Measurements from ENCODE around the gene NOVA2. TPM values are rescaled to one million over a fixed set of nuclear protein-coding genes. Genes with fewer than 3 reads are reported as not detected.
A peak's percentile ranks its signal among the peaks of the same experiment; 100 is the strongest.

Gene NOVA2
- total RNA-seq, 1 experiment from 2014 or later = 11.3 TPM

DNA sequence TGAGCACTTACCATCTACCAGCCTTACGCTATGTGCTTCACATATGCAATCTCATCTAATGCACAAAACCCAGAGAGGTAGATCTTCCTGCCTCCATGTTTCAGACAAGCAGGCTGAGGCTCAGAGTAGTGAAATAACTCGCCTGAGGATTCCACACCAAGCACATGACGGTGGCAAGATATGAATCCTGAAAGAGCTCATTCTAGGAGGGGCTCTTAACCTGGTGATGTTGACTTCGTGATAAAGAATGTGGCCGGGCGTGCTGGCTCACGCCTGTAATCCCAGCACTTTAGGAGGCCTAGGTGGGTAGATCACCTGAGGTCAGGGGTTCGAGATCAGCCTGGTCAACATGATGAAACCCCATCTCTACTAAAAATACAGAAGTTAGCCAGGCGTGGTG lies 5.0 kb downstream of the NOVA2 start:
- H3K9me3 Mint-ChIP-seq = no peaks in the 10 kb centered on the region
- H3K36me3 Mint-ChIP-seq = no peaks in the 10 kb centered on the region
- H3K27me3 Mint-ChIP-seq (ENCODE audit: low read depth) = peaks cover 72% of the 10 kb centered on the region
- H3K4me1 Mint-ChIP-seq = peaks cover 24% of the 10 kb centered on the region
- ATAC-seq = no peak
- ChIA-PET POLR2A (no interaction called here), CTCF (interaction anchor here (0.6 to 1.2 kb wide), 2 partner anchors 8 to 55 kb away, joined by 3 to 4 read pairs; no protein-coding TSS in a partner anchor)
- no peak for DNase-seq (ENCODE audit: low spot score)
- H3K4me3 Mint-ChIP-seq = no peak overlapping the region
- TF ChIP-seq, protein P1, sequence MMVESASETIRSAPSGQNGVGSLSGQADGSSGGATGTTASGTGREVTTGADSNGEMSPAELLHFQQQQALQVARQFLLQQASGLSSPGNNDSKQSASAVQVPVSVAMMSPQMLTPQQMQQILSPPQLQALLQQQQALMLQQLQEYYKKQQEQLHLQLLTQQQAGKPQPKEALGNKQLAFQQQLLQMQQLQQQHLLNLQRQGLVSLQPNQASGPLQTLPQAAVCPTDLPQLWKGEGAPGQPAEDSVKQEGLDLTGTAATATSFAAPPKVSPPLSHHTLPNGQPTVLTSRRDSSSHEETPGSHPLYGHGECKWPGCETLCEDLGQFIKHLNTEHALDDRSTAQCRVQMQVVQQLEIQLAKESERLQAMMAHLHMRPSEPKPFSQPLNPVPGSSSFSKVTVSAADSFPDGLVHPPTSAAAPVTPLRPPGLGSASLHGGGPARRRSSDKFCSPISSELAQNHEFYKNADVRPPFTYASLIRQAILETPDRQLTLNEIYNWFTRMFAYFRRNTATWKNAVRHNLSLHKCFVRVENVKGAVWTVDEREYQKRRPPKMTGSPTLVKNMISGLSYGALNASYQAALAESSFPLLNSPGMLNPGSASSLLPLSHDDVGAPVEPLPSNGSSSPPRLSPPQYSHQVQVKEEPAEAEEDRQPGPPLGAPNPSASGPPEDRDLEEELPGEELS (CRISPR knock-in tag; IDR thresholded peaks at IDR 0.05) = no peak
- TF ChIP-seq CBFB (CRISPR knock-in tag; IDR thresholded peaks at IDR 0.05; ENCODE audit: low read depth) (no peak), NFATC4 (CRISPR knock-in tag; IDR thresholded peaks at IDR 0.05) (no peak)
- no peak overlapping the region for H3K27ac Mint-ChIP-seq

DNA sequence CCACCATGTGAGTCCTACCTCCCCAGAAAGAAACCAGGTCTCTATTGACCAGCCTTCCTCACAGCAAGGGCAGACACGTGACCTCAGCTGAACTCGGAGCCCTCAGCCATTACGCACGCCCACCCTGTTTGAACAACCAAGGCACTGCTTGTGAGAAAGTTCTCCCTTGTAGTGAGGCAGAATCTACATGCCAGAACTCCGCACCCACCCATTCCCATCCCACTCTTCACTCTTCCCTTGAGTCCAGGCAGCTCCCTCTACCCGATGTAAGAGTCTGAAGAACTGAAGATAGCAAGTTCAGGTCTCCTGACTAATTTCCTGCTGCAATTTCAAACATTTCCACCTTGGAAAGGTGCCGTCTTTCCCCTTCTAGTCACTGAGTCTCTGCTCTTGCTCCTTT lies 6.4 kb downstream of the NOVA2 start:
- ATAC-seq (0 out of 2 replicates have a peak, but pooled peaks have one; percentile 28), DNase-seq (ENCODE audit: low spot score) (no peak)
- Mint-ChIP-seq H3K27me3 (ENCODE audit: low read depth) (peaks cover 79% of the 10 kb centered on the region), H3K4me3 (no peak overlapping the region), H3K36me3 (no peaks in the 10 kb centered on the region), H3K27ac (0 out of 2 replicates have a peak overlapping the region, but pooled peaks have one; percentile 26), H3K4me1 (peaks cover 19% of the 10 kb centered on the region), H3K9me3 (no peaks in the 10 kb centered on the region)
- CTCF ChIA-PET = interaction anchor here (0.8 kb wide), 1 partner anchor 34 kb away, joined by 3 read pairs; no protein-coding TSS in a partner anchor
- TF ChIP-seq, protein P2, sequence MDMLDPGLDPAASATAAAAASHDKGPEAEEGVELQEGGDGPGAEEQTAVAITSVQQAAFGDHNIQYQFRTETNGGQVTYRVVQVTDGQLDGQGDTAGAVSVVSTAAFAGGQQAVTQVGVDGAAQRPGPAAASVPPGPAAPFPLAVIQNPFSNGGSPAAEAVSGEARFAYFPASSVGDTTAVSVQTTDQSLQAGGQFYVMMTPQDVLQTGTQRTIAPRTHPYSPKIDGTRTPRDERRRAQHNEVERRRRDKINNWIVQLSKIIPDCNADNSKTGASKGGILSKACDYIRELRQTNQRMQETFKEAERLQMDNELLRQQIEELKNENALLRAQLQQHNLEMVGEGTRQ (CRISPR knock-in tag; IDR thresholded peaks at IDR 0.05) = peak; percentile 58
- TF ChIP-seq, protein P3, sequence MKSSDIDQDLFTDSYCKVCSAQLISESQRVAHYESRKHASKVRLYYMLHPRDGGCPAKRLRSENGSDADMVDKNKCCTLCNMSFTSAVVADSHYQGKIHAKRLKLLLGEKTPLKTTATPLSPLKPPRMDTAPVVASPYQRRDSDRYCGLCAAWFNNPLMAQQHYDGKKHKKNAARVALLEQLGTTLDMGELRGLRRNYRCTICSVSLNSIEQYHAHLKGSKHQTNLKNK (CRISPR knock-in tag; IDR thresholded peaks at IDR 0.05) = no peak
- POLR2A ChIA-PET = no interaction called here

DNA sequence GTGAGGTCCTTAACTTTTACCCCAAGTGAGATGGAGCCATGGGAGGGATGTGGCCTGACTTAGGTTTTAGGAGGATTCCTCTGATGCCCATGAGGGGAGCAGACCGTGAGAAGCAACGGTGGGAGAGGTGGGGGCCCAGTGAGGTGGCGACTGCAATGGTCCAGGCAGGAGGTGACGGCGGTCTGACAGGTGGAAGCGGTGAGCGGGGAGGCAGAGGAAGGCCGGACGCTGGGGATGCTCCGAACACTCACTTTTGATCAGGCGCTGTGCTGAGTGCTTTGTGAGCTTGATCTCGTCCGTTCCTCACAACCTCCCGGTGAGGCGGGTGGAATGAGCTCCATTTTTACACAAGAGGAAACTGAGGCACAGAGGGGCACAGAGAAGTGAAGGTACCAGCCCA lies 11.6 kb downstream of the NOVA2 start:
- Mint-ChIP-seq H3K27me3 (ENCODE audit: low read depth) (peaks cover 74% of the 10 kb centered on the region), H3K36me3 (peaks cover 6% of the 10 kb centered on the region; the same call in 1 of the 2 replicates), H3K4me3 (no peak overlapping the region), H3K27ac (no peak overlapping the region), H3K4me1 (peaks cover 14% of the 10 kb centered on the region), H3K9me3 (no peaks in the 10 kb centered on the region)
- CTCF ChIA-PET = interaction anchor here (2.0 to 2.6 kb wide), 2 partner anchors 10 to 60 kb away, joined by 20 to 21 read pairs; partner anchors contain the start of gene MYPOP
- no peak for ATAC-seq
- DNase-seq (ENCODE audit: low spot score) = no peak
- POLR2A ChIA-PET = no interaction called here
- TF ChIP-seq SOX15 (CRISPR knock-in tag; IDR thresholded peaks at IDR 0.05) = no peak
- TF ChIP-seq, protein P4, sequence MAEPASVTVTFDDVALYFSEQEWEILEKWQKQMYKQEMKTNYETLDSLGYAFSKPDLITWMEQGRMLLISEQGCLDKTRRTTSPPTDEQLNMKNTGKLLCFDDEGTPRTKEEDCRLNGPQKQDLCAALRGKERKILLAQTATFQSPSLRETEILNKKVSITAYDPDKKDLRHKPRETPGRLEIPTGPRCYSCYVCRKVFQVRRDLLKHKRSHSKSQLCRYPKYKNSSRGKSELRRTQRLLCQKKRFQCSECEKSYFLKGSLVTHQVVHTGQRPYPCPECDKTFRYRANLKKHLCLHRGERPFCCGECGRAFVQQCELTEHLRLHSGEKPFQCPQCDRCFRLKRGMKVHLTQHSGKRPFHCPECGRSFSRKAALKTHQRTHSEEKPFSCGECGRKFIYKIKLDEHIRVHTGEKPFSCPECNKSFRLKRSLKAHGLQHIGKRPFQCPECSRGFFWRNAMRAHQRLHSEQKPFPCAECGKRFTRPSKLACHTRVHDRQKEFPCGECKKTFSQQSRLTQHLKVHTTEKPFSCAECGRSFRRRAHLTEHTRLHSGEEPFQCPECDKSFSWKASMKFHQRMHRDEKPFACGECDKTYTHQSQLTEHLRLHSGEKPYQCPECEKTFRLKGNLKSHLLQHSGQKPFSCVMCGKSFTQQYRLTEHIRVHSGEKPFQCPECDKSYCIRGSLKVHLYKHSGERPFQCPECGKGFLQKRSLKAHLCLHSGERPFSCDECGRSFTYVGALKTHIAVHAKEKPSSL (CRISPR knock-in tag; conservative IDR thresholded peaks at IDR 0.05) = no peak

DNA sequence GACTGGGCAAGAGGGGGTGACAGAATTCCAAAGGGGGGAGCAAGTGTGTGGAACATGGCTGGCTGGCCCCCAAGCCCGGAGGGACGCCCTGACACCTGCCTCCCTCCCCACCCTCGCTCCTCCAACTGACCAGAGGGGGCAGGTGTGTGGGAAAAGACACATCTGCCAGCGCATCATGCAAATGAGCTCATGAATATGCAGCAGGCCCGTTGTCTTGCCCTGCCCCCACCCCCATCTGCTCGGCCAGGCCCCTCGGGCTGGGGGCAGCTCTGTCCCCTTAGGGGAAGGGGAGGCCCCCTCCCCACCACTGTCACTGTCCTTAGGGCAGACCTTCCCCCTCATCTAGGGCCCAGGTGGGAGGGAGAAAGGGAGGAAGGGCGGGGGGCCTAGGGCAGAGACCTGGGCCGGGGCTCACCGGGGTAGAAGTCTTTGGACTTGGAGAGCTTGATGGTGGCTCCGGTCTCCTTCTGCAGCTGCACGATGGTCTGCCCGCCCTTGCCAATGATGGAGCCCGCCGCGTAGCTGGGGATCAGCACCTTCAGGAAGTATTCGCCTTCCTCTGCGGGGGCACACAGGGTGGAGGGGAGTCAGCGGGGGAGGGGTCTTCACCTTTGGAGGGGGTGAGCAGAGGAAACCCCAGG lies 12.9 kb downstream of the NOVA2 start:
- DNase-seq (ENCODE audit: low spot score) (peak; percentile 82), ATAC-seq (peak; percentile 97)
- Mint-ChIP-seq H3K9me3 (no peaks in the 10 kb centered on the region), H3K4me3 (peak overlapping the region; percentile 14), H3K27ac (0 out of 2 replicates have a peak overlapping the region, but pooled peaks have one; percentile 6), H3K27me3 (ENCODE audit: low read depth) (peaks cover 78% of the 10 kb centered on the region), H3K4me1 (peaks cover 13% of the 10 kb centered on the region), H3K36me3 (peaks cover 6% of the 10 kb centered on the region; the same call in 1 of the 2 replicates)
- ChIA-PET POLR2A (interaction anchor here (0.9 to 1.3 kb wide), 5 partner anchors 8 to 56 kb away, joined by 3 to 9 read pairs (median 3); partner anchors contain the start of genes CCDC61 and NOVA2), CTCF (interaction anchor here (0.6 to 2.6 kb wide), 55 partner anchors 8 to 475 kb away, joined by 3 to 39 read pairs (median 5); partner anchors contain the start of genes CCDC61, DMWD, FOXA3 and IGFL2)
- TF ChIP-seq, protein P5, sequence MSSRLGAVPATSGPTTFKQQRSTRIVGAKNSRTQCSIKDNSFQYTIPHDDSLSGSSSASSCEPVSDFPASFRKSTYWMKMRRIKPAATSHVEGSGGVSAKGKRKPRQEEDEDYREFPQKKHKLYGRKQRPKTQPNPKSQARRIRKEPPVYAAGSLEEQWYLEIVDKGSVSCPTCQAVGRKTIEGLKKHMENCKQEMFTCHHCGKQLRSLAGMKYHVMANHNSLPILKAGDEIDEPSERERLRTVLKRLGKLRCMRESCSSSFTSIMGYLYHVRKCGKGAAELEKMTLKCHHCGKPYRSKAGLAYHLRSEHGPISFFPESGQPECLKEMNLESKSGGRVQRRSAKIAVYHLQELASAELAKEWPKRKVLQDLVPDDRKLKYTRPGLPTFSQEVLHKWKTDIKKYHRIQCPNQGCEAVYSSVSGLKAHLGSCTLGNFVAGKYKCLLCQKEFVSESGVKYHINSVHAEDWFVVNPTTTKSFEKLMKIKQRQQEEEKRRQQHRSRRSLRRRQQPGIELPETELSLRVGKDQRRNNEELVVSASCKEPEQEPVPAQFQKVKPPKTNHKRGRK (CRISPR knock-in tag; IDR thresholded peaks at IDR 0.05; ENCODE audit: borderline replicate concordance) = no peak
- TF ChIP-seq, protein P6, sequence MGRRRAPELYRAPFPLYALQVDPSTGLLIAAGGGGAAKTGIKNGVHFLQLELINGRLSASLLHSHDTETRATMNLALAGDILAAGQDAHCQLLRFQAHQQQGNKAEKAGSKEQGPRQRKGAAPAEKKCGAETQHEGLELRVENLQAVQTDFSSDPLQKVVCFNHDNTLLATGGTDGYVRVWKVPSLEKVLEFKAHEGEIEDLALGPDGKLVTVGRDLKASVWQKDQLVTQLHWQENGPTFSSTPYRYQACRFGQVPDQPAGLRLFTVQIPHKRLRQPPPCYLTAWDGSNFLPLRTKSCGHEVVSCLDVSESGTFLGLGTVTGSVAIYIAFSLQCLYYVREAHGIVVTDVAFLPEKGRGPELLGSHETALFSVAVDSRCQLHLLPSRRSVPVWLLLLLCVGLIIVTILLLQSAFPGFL (CRISPR knock-in tag; IDR thresholded peaks at IDR 0.05; ENCODE audit: borderline replicate concordance) = no peak
- TF ChIP-seq, protein P7, sequence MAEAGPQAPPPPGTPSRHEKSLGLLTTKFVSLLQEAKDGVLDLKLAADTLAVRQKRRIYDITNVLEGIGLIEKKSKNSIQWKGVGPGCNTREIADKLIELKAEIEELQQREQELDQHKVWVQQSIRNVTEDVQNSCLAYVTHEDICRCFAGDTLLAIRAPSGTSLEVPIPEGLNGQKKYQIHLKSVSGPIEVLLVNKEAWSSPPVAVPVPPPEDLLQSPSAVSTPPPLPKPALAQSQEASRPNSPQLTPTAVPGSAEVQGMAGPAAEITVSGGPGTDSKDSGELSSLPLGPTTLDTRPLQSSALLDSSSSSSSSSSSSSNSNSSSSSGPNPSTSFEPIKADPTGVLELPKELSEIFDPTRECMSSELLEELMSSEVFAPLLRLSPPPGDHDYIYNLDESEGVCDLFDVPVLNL (CRISPR knock-in tag; IDR thresholded peaks at IDR 0.05; ENCODE audit: borderline replicate concordance, low read depth) = no peak
- no peak for TF ChIP-seq CREB1 (CRISPR knock-in tag; IDR thresholded peaks at IDR 0.05)
- TF ChIP-seq ZNF317 (CRISPR knock-in tag; IDR thresholded peaks at IDR 0.05; ENCODE audit: borderline replicate concordance, low read depth) = no peak
- TF ChIP-seq, protein P8, sequence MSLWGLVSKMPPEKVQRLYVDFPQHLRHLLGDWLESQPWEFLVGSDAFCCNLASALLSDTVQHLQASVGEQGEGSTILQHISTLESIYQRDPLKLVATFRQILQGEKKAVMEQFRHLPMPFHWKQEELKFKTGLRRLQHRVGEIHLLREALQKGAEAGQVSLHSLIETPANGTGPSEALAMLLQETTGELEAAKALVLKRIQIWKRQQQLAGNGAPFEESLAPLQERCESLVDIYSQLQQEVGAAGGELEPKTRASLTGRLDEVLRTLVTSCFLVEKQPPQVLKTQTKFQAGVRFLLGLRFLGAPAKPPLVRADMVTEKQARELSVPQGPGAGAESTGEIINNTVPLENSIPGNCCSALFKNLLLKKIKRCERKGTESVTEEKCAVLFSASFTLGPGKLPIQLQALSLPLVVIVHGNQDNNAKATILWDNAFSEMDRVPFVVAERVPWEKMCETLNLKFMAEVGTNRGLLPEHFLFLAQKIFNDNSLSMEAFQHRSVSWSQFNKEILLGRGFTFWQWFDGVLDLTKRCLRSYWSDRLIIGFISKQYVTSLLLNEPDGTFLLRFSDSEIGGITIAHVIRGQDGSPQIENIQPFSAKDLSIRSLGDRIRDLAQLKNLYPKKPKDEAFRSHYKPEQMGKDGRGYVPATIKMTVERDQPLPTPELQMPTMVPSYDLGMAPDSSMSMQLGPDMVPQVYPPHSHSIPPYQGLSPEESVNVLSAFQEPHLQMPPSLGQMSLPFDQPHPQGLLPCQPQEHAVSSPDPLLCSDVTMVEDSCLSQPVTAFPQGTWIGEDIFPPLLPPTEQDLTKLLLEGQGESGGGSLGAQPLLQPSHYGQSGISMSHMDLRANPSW (CRISPR knock-in tag; conservative IDR thresholded peaks at IDR 0.05; ENCODE audit: low read depth) = no peak
